ENCODE data around the gene FEM1C. TPM values are rescaled to one million over a fixed set of nuclear protein-coding genes. Genes with fewer than 3 reads are reported as not detected.

FEM1C gene
- total and polyA plus RNA-seq, 2 experiments from 2014 or later: 4.7 to 21.6 TPM

- TF ChIP-seq ZNF462 (CRISPR knock-in tag; IDR thresholded peaks at IDR 0.05) (no peak), JUNB (IDR thresholded peaks at IDR 0.05; ENCODE audit: unreplicated experiment) (no peak), ZNF114 (CRISPR knock-in tag; IDR thresholded peaks at IDR 0.05) (no peak), CREB1 (CRISPR knock-in tag; IDR thresholded peaks at IDR 0.05; ENCODE audit: low read depth) (no peak), NANOG (IDR thresholded peaks at IDR 0.05; ENCODE audit: borderline replicate concordance) (no peak), CTCF (conservative IDR thresholded peaks at IDR 0.05; ENCODE audit: low read depth in 2 of 2) (no peak), EZH2phosphoT487 (IDR thresholded peaks at IDR 0.05; ENCODE audit: unreplicated experiment) (no peak), ZNF331 (CRISPR knock-in tag; IDR thresholded peaks at IDR 0.05; ENCODE audit: low read depth) (no peak), STAT1 (IDR thresholded peaks at IDR 0.05; ENCODE audit: unreplicated experiment) (no peak), EZH2 (IDR thresholded peaks at IDR 0.05; ENCODE audit: low read depth, unreplicated experiment) (no peak), REST (IDR thresholded peaks at IDR 0.05; ENCODE audit: unreplicated experiment) (no peak)
Observed at GRCh38 chr5:115510145-115510645, 34.4 kb downstream of the FEM1C start (continued).

All from GM23338 (cell line).